Measurements from ENCODE around the gene RALA. TPM values are rescaled to one million over a fixed set of nuclear protein-coding genes. Genes with fewer than 3 reads are reported as not detected.

RALA gene
- total RNA-seq, 1 donor from 2014 or later, result 42.6 TPM

- no peak for TF ChIP-seq CTCF (conservative IDR thresholded peaks at IDR 0.05)
- Mint-ChIP-seq H3K27ac (no peak overlapping the region), H3K9me3 (no peaks in the 10 kb centered on the region)
Observed at GRCh38 chr7:39634478-39634805, 11.1 kb downstream of the RALA start.

GRCh38 chr7:39637400-39637799, 14.0 kb downstream of the RALA start:
- Mint-ChIP-seq H3K9me3 (no peaks in the 10 kb centered on the region), H3K4me3 (no peak overlapping the region), H3K27ac (no peak overlapping the region), H3K27me3 (no peaks in the 10 kb centered on the region), H3K4me1 (ENCODE audit: unreplicated experiment) (peaks cover 16% of the 10 kb centered on the region), H3K36me3 (peaks cover 33% of the 10 kb centered on the region)
- DNase-seq (ENCODE audit: extremely low spot score, unreplicated experiment), result no peak
- TF ChIP-seq CTCF (conservative IDR thresholded peaks at IDR 0.05), result no peak

More at GRCh38 chr7:39634478-39634805, 11.1 kb downstream of the RALA start:
- H3K27me3 Mint-ChIP-seq, result no peaks in the 10 kb centered on the region
- no peak for DNase-seq (ENCODE audit: extremely low spot score, unreplicated experiment)
- no peak overlapping the region for H3K4me3 Mint-ChIP-seq
- peaks cover 11% of the 10 kb centered on the region for H3K4me1 Mint-ChIP-seq (ENCODE audit: unreplicated experiment)
- H3K36me3 Mint-ChIP-seq, result peaks cover 45% of the 10 kb centered on the region

GRCh38 chr7:39637963-39638485, 14.7 kb downstream of the RALA start:
- Mint-ChIP-seq H3K27me3 (no peaks in the 10 kb centered on the region), H3K36me3 (peaks cover 31% of the 10 kb centered on the region), H3K9me3 (no peaks in the 10 kb centered on the region), H3K27ac (no peak overlapping the region), H3K4me1 (ENCODE audit: unreplicated experiment) (peaks cover 21% of the 10 kb centered on the region), H3K4me3 (no peak overlapping the region)
- DNase-seq (ENCODE audit: extremely low spot score, unreplicated experiment), result no peak
- no peak for TF ChIP-seq CTCF (conservative IDR thresholded peaks at IDR 0.05)

GRCh38 chr7:39642896-39643295, 19.5 kb downstream of the RALA start:
- Mint-ChIP-seq H3K27me3 (no peaks in the 10 kb centered on the region), H3K36me3 (peaks cover 11% of the 10 kb centered on the region), H3K9me3 (no peaks in the 10 kb centered on the region), H3K27ac (no peak overlapping the region), H3K4me1 (ENCODE audit: unreplicated experiment) (peaks cover 13% of the 10 kb centered on the region), H3K4me3 (no peak overlapping the region)
- no peak for DNase-seq (ENCODE audit: extremely low spot score, unreplicated experiment)
- no peak for TF ChIP-seq CTCF (conservative IDR thresholded peaks at IDR 0.05)

GRCh38 chr7:39644170-39644569, 20.8 kb downstream of the RALA start:
- Mint-ChIP-seq H3K36me3 (peaks cover 4% of the 10 kb centered on the region), H3K4me3 (no peak overlapping the region), H3K27me3 (no peaks in the 10 kb centered on the region), H3K27ac (no peak overlapping the region), H3K4me1 (ENCODE audit: unreplicated experiment) (peaks cover 13% of the 10 kb centered on the region), H3K9me3 (no peaks in the 10 kb centered on the region)
- TF ChIP-seq CTCF (conservative IDR thresholded peaks at IDR 0.05), result no peak
- DNase-seq (ENCODE audit: extremely low spot score, unreplicated experiment), result no peak
